T-helper 1 cell treated with Interleukin-12 subunit alpha and Interleukin-12 subunit beta and Interleukin-4 antibody, amounts not matched to agents 30 μg/mL and 1 μg/mL, for 36 hours (primary cell): Measurements from ENCODE around the gene FLCN.
A peak's percentile ranks its signal among the peaks of the same experiment; 100 is the strongest.

ENCODE experiments used
- H3K27ac Mint-ChIP-seq: one replicate; pipeline ENCODE4 v1.8.0; 2021; ENCODE audit warnings: mild to moderate bottlenecking, mixed read lengths
- H3K27me3 Mint-ChIP-seq: one replicate; pipeline ENCODE4 v1.8.0; 2021; ENCODE audit warnings: low read depth, mixed read lengths
- H3K36me3 Mint-ChIP-seq: one replicate; pipeline ENCODE4 v1.8.0; 2021; ENCODE audit warnings: low read depth, mixed read lengths
- H3K4me1 Mint-ChIP-seq: one replicate; pipeline ENCODE4 v1.8.0; 2021; ENCODE audit warnings: low read depth, mixed read lengths
- H3K4me3 Mint-ChIP-seq: one replicate; pipeline ENCODE4 v1.8.0; 2021; ENCODE audit warnings: mild to moderate bottlenecking, moderate library complexity, mixed read lengths
- H3K9me3 Mint-ChIP-seq: one replicate; pipeline ENCODE4 v1.8.0; 2021; ENCODE audit warnings: mixed read lengths

Gene FLCN

GRCh38 chr17:17253406-17253805, 16.4 kb upstream of the FLCN start:
- Mint-ChIP-seq H3K36me3 (peaks cover 36% of the 10 kb centered on the region), H3K27me3 (no peaks in the 10 kb centered on the region), H3K27ac (peak overlapping the region; percentile 14), H3K4me1 (peaks cover 5% of the 10 kb centered on the region), H3K9me3 (no peaks in the 10 kb centered on the region), H3K4me3 (no peak overlapping the region)

- Mint-ChIP-seq H3K4me3 (no peak overlapping the region), H3K4me1 (peaks cover 5% of the 10 kb centered on the region), H3K27ac (no peak overlapping the region), H3K9me3 (no peaks in the 10 kb centered on the region), H3K27me3 (no peaks in the 10 kb centered on the region), H3K36me3 (peaks cover 38% of the 10 kb centered on the region)
These were observed 15.2 kb upstream of the FLCN start for GRCh38 chr17:17252149-17252661.

- Mint-ChIP-seq H3K4me3 (no peak overlapping the region), H3K4me1 (no peaks in the 10 kb centered on the region), H3K27me3 (no peaks in the 10 kb centered on the region), H3K36me3 (peaks cover 29% of the 10 kb centered on the region), H3K9me3 (no peaks in the 10 kb centered on the region), H3K27ac (no peak overlapping the region)
These were observed 9.9 kb upstream of the FLCN start for GRCh38 chr17:17246879-17247278.

- no peak overlapping the region for H3K27ac Mint-ChIP-seq
These were observed 6.2 kb upstream of the FLCN start for GRCh38 chr17:17243163-17243562.

GRCh38 chr17:17242246-17242645, 5.3 kb upstream of the FLCN start:
- no peaks in the 10 kb centered on the region for H3K9me3 Mint-ChIP-seq
- H3K4me3 Mint-ChIP-seq, result no peak overlapping the region
- H3K27ac Mint-ChIP-seq, result no peak overlapping the region
- H3K36me3 Mint-ChIP-seq, result peaks cover 13% of the 10 kb centered on the region
- H3K4me1 Mint-ChIP-seq, result peaks cover 4% of the 10 kb centered on the region
- no peaks in the 10 kb centered on the region for H3K27me3 Mint-ChIP-seq

More at GRCh38 chr17:17243163-17243562, 6.2 kb upstream of the FLCN start:
- Mint-ChIP-seq H3K36me3 (peaks cover 18% of the 10 kb centered on the region), H3K9me3 (no peaks in the 10 kb centered on the region), H3K4me1 (peaks cover 2% of the 10 kb centered on the region), H3K27me3 (no peaks in the 10 kb centered on the region), H3K4me3 (no peak overlapping the region)

GRCh38 chr17:17241656-17242055, 4.7 kb upstream of the FLCN start:
- H3K27me3 Mint-ChIP-seq, result no peaks in the 10 kb centered on the region
- H3K4me3 Mint-ChIP-seq, result no peak overlapping the region
- no peaks in the 10 kb centered on the region for H3K9me3 Mint-ChIP-seq
- H3K27ac Mint-ChIP-seq, result no peak overlapping the region
- H3K4me1 Mint-ChIP-seq, result peaks cover 5% of the 10 kb centered on the region
- peaks cover 9% of the 10 kb centered on the region for H3K36me3 Mint-ChIP-seq

GRCh38 chr17:17239832-17240231, 2.9 kb upstream of the FLCN start:
- H3K27me3 Mint-ChIP-seq, result no peaks in the 10 kb centered on the region
- no peaks in the 10 kb centered on the region for H3K9me3 Mint-ChIP-seq
- no peak overlapping the region for H3K4me3 Mint-ChIP-seq
- peaks cover 19% of the 10 kb centered on the region for H3K4me1 Mint-ChIP-seq
- H3K27ac Mint-ChIP-seq, result no peak overlapping the region
- H3K36me3 Mint-ChIP-seq, result peaks cover 3% of the 10 kb centered on the region

GRCh38 chr17:17236295-17237025, 508 bp downstream of the FLCN start:
- H3K36me3 Mint-ChIP-seq, result peaks cover 8% of the 10 kb centered on the region
- no peaks in the 10 kb centered on the region for H3K27me3 Mint-ChIP-seq
- H3K9me3 Mint-ChIP-seq, result no peaks in the 10 kb centered on the region
- peak overlapping the region; percentile 96 for H3K4me3 Mint-ChIP-seq
- peak overlapping the region; percentile 99 for H3K27ac Mint-ChIP-seq
- peaks cover 21% of the 10 kb centered on the region for H3K4me1 Mint-ChIP-seq

GRCh38 chr17:17235212-17236174, 1.5 kb downstream of the FLCN start:
- peak overlapping the region; percentile 96 for H3K4me3 Mint-ChIP-seq
- H3K9me3 Mint-ChIP-seq, result no peaks in the 10 kb centered on the region
- H3K36me3 Mint-ChIP-seq, result peaks cover 10% of the 10 kb centered on the region
- H3K4me1 Mint-ChIP-seq, result peaks cover 21% of the 10 kb centered on the region
- no peaks in the 10 kb centered on the region for H3K27me3 Mint-ChIP-seq
- H3K27ac Mint-ChIP-seq, result peak overlapping the region; percentile 65

- Mint-ChIP-seq H3K27ac (no peak overlapping the region), H3K4me1 (peaks cover 17% of the 10 kb centered on the region), H3K27me3 (no peaks in the 10 kb centered on the region), H3K36me3 (peaks cover 19% of the 10 kb centered on the region), H3K4me3 (no peak overlapping the region), H3K9me3 (no peaks in the 10 kb centered on the region)
These were observed 4.7 kb downstream of the FLCN start for GRCh38 chr17:17232303-17232621.

- Mint-ChIP-seq H3K36me3 (peaks cover 18% of the 10 kb centered on the region), H3K4me1 (peaks cover 16% of the 10 kb centered on the region), H3K9me3 (no peaks in the 10 kb centered on the region), H3K27ac (no peak overlapping the region), H3K4me3 (no peak overlapping the region), H3K27me3 (no peaks in the 10 kb centered on the region)
These were observed 5.2 kb downstream of the FLCN start for GRCh38 chr17:17231621-17232302.

GRCh38 chr17:17229416-17230384, 7.3 kb downstream of the FLCN start:
- H3K27me3 Mint-ChIP-seq, result no peaks in the 10 kb centered on the region
- H3K9me3 Mint-ChIP-seq, result no peaks in the 10 kb centered on the region
- H3K36me3 Mint-ChIP-seq, result peaks cover 29% of the 10 kb centered on the region
- H3K4me3 Mint-ChIP-seq, result no peak overlapping the region
- H3K27ac Mint-ChIP-seq, result peak overlapping the region; percentile 21
- peaks cover 2% of the 10 kb centered on the region for H3K4me1 Mint-ChIP-seq

- Mint-ChIP-seq H3K4me3 (no peak overlapping the region), H3K27me3 (no peaks in the 10 kb centered on the region), H3K4me1 (no peaks in the 10 kb centered on the region), H3K9me3 (no peaks in the 10 kb centered on the region), H3K27ac (no peak overlapping the region), H3K36me3 (peaks cover 33% of the 10 kb centered on the region)
These were observed 8.3 kb downstream of the FLCN start for GRCh38 chr17:17228521-17229279.
